Measurements from ENCODE around the gene STEAP3.

GRCh38 chr2:119253114-119253702, 29.6 kb downstream of the STEAP3 start:
- no peak for TF ChIP-seq POLR2AphosphoS5 (IDR thresholded peaks at IDR 0.05; ENCODE audit: borderline replicate concordance, low read depth, low read length)
- TF ChIP-seq EZH2 (IDR thresholded peaks at IDR 0.05) = no peak
